K562 (cell line): Measurements from ENCODE around the gene NAV2. TPM values are rescaled to one million over a fixed set of nuclear protein-coding genes. Genes with fewer than 3 reads are reported as not detected.
A peak's percentile ranks its signal among the peaks of the same experiment; 100 is the strongest.

Source experiments
- ATAC-seq: fragments of 200-7000 bp; cut with Tn5 transposase; 3 replicates; pipeline ENCODE4 v1.9.1; 2020; ENCODE audit warnings: moderate library complexity
- BruUV-seq: library from RNA; stranded (reverse); fragments of 400-500 nt; replicated peaks from 2 replicates; lab custom pipeline; 2021; lab: Mats Ljungman, UMichigan
- CTCF ChIA-PET: fragments of 300-600 bp; formaldehyde crosslinking; extraction: SDS; loops from one replicate; lab custom pipeline; 2021; ENCODE audit warnings: low intra/inter-chr PET ratio; lab: Yijun Ruan, JAX
- POLR2A ChIA-PET: fragments of 300-600, 350-650 bp; sonication (Branson Sonifier 250); formaldehyde crosslinking; extraction: SDS; loops from one replicate; lab custom pipeline; 2021; ENCODE audit warnings: antibody characterized with exemption, inconsistent platforms; lab: Yijun Ruan, JAX
- DNase-seq, 4 experiments: peaks; one replicate each; pipeline versions ENCODE4 v3.0.0 to v3.0.0-alpha.2; 2011 to 2018; ENCODE audit warnings: low spot score in 3 of 4, mixed read lengths in 3 of 4; ENCODE audit errors: extremely low read depth in 1 of 4
- FAIRE-seq: peaks from 2 replicates; lab custom pipeline; 2011; peaks lifted over from hg19 to GRCh38; lab: Jason Lieb, UNC
- H2AFZ ChIP-seq: 2 replicates; pipeline ENCODE4 v1.6.0; 2011; ENCODE audit warnings: low read depth, low read length, control low read depth, inconsistent platforms
- H3K27ac ChIP-seq: fragments of 200-600 bp; 3 replicates; pipeline ENCODE4 v1.8.0; 2011; ENCODE audit warnings: low read depth, mild to moderate bottlenecking, control low read depth, inconsistent platforms, low read length, moderate library complexity, mixed read lengths; ENCODE audit errors: extremely low read depth
- H3K27me3 ChIP-seq, 2 experiments: fragments of 300-600 bp in 1 of 2; 2 replicates in 1 of 2; 3 replicates in 1 of 2; pipeline versions ENCODE4 v1.6.0 to v1.8.0; 2011; ENCODE audit warnings: inconsistent platforms in 2 of 2, low read length in 2 of 2, mild to moderate bottlenecking in 1 of 2, mixed read lengths in 1 of 2, moderate library complexity in 1 of 2; ENCODE audit not compliant: control insufficient read depth in 2 of 2, insufficient read depth in 2 of 2
- H3K36me3 ChIP-seq: fragments of 300-600 bp; 3 replicates; pipeline ENCODE4 v1.8.0; 2011; ENCODE audit warnings: mild to moderate bottlenecking, low read length, inconsistent platforms; ENCODE audit not compliant: control insufficient read depth, insufficient read depth
- H3K4me1 ChIP-seq, 2 experiments: fragments of 200-600 bp in 1 of 2; replicated peaks in 1 of 2; 2 replicates in 1 of 2; 3 replicates in 1 of 2; pipeline versions ENCODE4 v1.5.1 to v1.8.0; 2011; ENCODE audit warnings: inconsistent platforms in 2 of 2, low read length in 2 of 2, mild to moderate bottlenecking in 1 of 2, mixed read lengths in 1 of 2, moderate library complexity in 1 of 2; ENCODE audit not compliant: control insufficient read depth in 2 of 2, insufficient read depth in 2 of 2
- H3K4me2 ChIP-seq: 2 replicates; pipeline ENCODE4 v1.6.1; 2011; ENCODE audit warnings: low read length, control low read depth, inconsistent platforms, mixed read lengths; ENCODE audit not compliant: insufficient read depth
- H3K4me3 ChIP-seq: fragments of 200-600 bp; sonication (generic), shearing (Covaris generic); 2 replicates; pipeline ENCODE4 v1.5.1; 2016; ENCODE audit warnings: control low read depth, inconsistent platforms
- H3K79me2 ChIP-seq: fragments of 200-600 bp; 3 replicates; pipeline ENCODE4 v1.8.0; 2011; ENCODE audit warnings: low read length, inconsistent platforms; ENCODE audit not compliant: control insufficient read depth, insufficient read depth
- H3K9ac ChIP-seq, 2 experiments: 2 replicates each; pipeline versions ENCODE4 v1.6.0 to v1.6.1; 2011; ENCODE audit warnings: low read depth in 2 of 2, low read length in 2 of 2, control low read depth in 1 of 2, inconsistent platforms in 1 of 2, mild to moderate bottlenecking in 1 of 2, mixed read lengths in 1 of 2; ENCODE audit not compliant: insufficient read depth in 1 of 2
- H3K9me1 ChIP-seq: one replicate; pipeline ENCODE4 v1.6.0; 2011; ENCODE audit warnings: inconsistent platforms, mild to moderate bottlenecking, low read length, moderate library complexity; ENCODE audit not compliant: control insufficient read depth, insufficient read depth
- H3K9me3 ChIP-seq: replicated peaks from 2 replicates; pipeline ENCODE4 v1.5.1; 2011; ENCODE audit warnings: low read depth, low read length, inconsistent platforms; ENCODE audit not compliant: control insufficient read depth, insufficient read depth
- H4K20me1 ChIP-seq: replicated peaks from 2 replicates; pipeline ENCODE4 v1.6.1; 2011; ENCODE audit warnings: low read length, inconsistent platforms, mixed read lengths; ENCODE audit not compliant: control insufficient read depth, insufficient read depth
- BCOR ChIP-seq: fragments of 450-650 bp; IDR thresholded peaks from 2 replicates; pipeline ENCODE4 v1.6.1; 2016
- CBX8 ChIP-seq: fragments of 200-600 bp; sonication (generic); IDR thresholded peaks from 2 replicates; pipeline ENCODE4 v1.6.1; 2012; ENCODE audit warnings: borderline replicate concordance, mixed run types, low read depth, mild to moderate bottlenecking, moderate library complexity, mixed read lengths, low read length, control low read depth, inconsistent platforms; ENCODE audit not compliant: poor library complexity, severe bottlenecking; ENCODE audit errors: extremely low read depth
- JUN ChIP-seq, 2 experiments: sonication (generic) in 1 of 2; formaldehyde crosslinking in 1 of 2; IDR thresholded peaks; 2 replicates each; pipeline versions ENCODE4 v1.6.1 to v1.8.0; 2012 to 2022; ENCODE audit warnings: borderline replicate concordance in 2 of 2, mild to moderate bottlenecking in 2 of 2, improper control_type of control experiment in 1 of 2, low read depth in 1 of 2, low read length in 1 of 2, missing genetic modification reagents in 1 of 2
- MCM3 ChIP-seq: fragments of 450-650 bp; IDR thresholded peaks from 2 replicates; pipeline ENCODE4 v1.6.1; 2016
- PTTG1 ChIP-seq: fragments of 450-650 bp; IDR thresholded peaks from 2 replicates; pipeline ENCODE4 v1.6.1; 2016; ENCODE audit warnings: low read depth, mild to moderate bottlenecking, missing genetic modification characterization, missing compliant biosample characterization
- RBM25 ChIP-seq: fragments of 200-400 bp; formaldehyde crosslinking; IDR thresholded peaks from 2 replicates; pipeline ENCODE4 v1.6.1; 2018; ENCODE audit warnings: low read length, low read depth, moderate library complexity; ENCODE audit not compliant: severe bottlenecking
- RCOR1 ChIP-seq, 2 experiments: IDR thresholded peaks; 2 replicates each; pipeline ENCODE4 v1.6.1; 2012; ENCODE audit warnings: low read depth in 2 of 2, low read length in 2 of 2, borderline replicate concordance in 1 of 2, improper control_type of control experiment in 1 of 2
- SMARCE1 ChIP-seq: fragments of 450-650 bp; IDR thresholded peaks from 2 replicates; pipeline ENCODE4 v1.7.1; 2016; ENCODE audit warnings: mild to moderate bottlenecking
- ZNF57 ChIP-seq: fragments of 450-650 bp; formaldehyde crosslinking; IDR thresholded peaks from 2 replicates; pipeline ENCODE4 v1.4.0; 2020; ENCODE audit warnings: mild to moderate bottlenecking, moderate library complexity
- WGBS: fragments of 100-300 bp; shearing (Covaris generic); methylation state at CpG from one replicate; pipeline ENCODE4 v1.1.6; 2016; ENCODE audit warnings: low coverage, mixed read lengths; ENCODE audit not compliant: insufficient coverage; ENCODE audit errors: missing lambda C conversion rate; 5-methylcytosine and 5-hydroxymethylcytosine counted together
- in situ Hi-C: fragments of 300-500 bp; cut with MboI; formaldehyde crosslinking; loops from 4 replicates; pipeline ENCODE4 v1.15.0; 2018; ENCODE audit warnings: inconsistent platforms, mixed read lengths
- intact Hi-C: fragments of 100-400 bp; cut with micrococcal nuclease; formaldehyde crosslinking; loops from 2 replicates; pipeline ENCODE4 v1.14.2; 2022
- polyA plus RNA-seq, 8 experiments: library from polyadenylated mRNA; depleted of rRNA in 4 of 8; stranded (reverse) in 5 of 8; unstranded in 3 of 8; fragments of >200 nt; fragmentation: Nextera tagmentation in 2 of 8; fragmentation: Illumina TruSeq in 1 of 8; extraction: Ambion mirVana in 2 of 8; extraction: Trizol in 1 of 8; gene quantifications; 2 replicates each; pipeline versions ENCODE4 v1.2.1 to v1.2.3, GENCODE V29; 2011 to 2014; ENCODE audit warnings: inconsistent platforms in 1 of 8, missing spikeins in 1 of 8
- total RNA-seq, 7 experiments: library from RNA; depleted of rRNA in 6 of 7; stranded (reverse); fragments of >200 nt in 6 of 7; fragmentation: Illumina TruSeq in 2 of 7; extraction: Trizol in 2 of 7; gene quantifications; 2 replicates each; pipeline versions ENCODE4 v1.2.1 to v1.2.3, GENCODE V29; 2011 to 2021; ENCODE audit warnings: low replicate concordance in 1 of 7
- TF ChIP-seq, protein P1 (sequence below), 2 experiments: IDR thresholded peaks in 1 of 2; conservative IDR thresholded peaks in 1 of 2; 2 replicates each; pipeline ENCODE4 v1.6.1; 2016; ENCODE audit warnings: low read depth in 2 of 2, mild to moderate bottlenecking in 1 of 2, missing compliant biosample characterization in 1 of 2, missing genetic modification characterization in 1 of 2, moderate library complexity in 1 of 2
- TF ChIP-seq, protein P2 (sequence below): fragments of 450-650 bp; formaldehyde crosslinking; IDR thresholded peaks from 2 replicates; pipeline ENCODE4 v1.4.0; 2020; ENCODE audit warnings: mild to moderate bottlenecking, moderate library complexity

Gene NAV2
- total and polyA plus RNA-seq, 9 of the 15 experiments (the other 6 are each of a cell fraction or from before 2014, with no cell fraction given): 0.03 to 0.35 (median 0.05) TPM

DNA sequence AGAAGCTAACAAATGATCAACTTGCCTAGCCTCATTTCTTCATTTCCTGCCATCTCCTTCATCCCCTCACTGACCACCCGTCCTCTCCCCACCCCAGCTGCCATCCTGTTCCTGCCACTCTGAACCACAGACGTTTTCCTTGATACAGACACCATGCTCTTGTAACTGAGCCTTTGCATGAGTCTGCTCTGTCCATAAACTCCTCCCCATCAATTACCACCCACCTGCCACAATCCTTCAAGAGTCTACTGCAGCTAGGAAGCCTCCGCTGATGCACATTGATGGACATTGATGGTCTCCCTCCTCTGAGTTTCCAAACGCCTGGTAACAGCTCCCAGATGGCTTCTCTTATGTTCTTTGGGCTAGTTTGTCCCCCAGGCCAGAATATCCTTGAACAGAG, 253.8 kb downstream of the NAV2 start:
- peaks cover 3 to 12% of the 10 kb centered on the region in 2 experiments for H3K4me1 ChIP-seq
- H3K27ac ChIP-seq: no peak overlapping the region
- POLR2A ChIA-PET: interaction anchor here (0.8 to 1.8 kb wide), 2 partner anchors 8 to 35 kb away, joined by 3 to 6 read pairs; no protein-coding TSS in a partner anchor
- H3K36me3 ChIP-seq: no peaks in the 10 kb centered on the region
- ATAC-seq: no peak
- no peak overlapping the region for H3K4me3 ChIP-seq
- no peak overlapping the region for H2AFZ ChIP-seq
- in situ Hi-C loops: no loop called here
- no peaks in the 10 kb centered on the region for H3K79me2 ChIP-seq
- H3K27me3 ChIP-seq: no peaks in the 10 kb centered on the region
- CTCF ChIA-PET: no interaction called here
- WGBS: 21% methylated on average over 4 of the region's 4 CpGs
- intact Hi-C loops: no loop called here
- no peaks in the 10 kb centered on the region for H3K9me1 ChIP-seq
- H3K9me3 ChIP-seq: no peaks in the 10 kb centered on the region
- no peak overlapping the region for H3K4me2 ChIP-seq
- no peak overlapping the region for H3K9ac ChIP-seq
- DNase-seq: no peak
- TF ChIP-seq MCM3: 0 out of 2 replicates have a peak, but pooled peaks have one; percentile 44
- TF ChIP-seq PTTG1 (tag): no peak
- no peak for TF ChIP-seq CBX8
- no peaks in the 10 kb centered on the region for H4K20me1 ChIP-seq
- no TSS peak for BruUV-seq
- no peak for FAIRE-seq

DNA sequence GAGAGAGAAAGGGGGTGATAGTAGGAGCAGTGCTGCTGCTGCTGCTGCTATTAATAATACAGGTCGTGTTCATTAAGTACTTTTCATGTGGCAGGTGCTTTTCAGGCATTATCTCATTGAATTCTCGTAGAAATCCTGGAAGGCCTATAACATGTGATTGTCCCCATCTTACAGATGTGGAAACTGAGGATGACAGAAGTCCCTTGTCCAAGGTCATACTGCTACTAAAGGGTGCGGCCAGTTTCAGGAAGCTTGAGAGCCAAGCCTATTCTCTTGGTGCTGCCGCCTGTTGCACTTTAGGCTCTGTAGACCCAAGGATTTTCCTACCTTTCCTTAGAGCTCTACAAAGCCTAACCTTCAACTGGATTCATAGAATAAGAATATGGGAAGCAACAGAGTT, 254.3 kb downstream of the NAV2 start:
- H3K27ac ChIP-seq: no peak overlapping the region
- no peaks in the 10 kb centered on the region for H3K79me2 ChIP-seq
- no peaks in the 10 kb centered on the region for H3K9me3 ChIP-seq
- FAIRE-seq (no peak), ATAC-seq (no peak), DNase-seq (no peak)
- no peaks in the 10 kb centered on the region for H3K27me3 ChIP-seq
- in situ Hi-C loops (no loop called here), intact Hi-C loops (no loop called here)
- no TSS peak for BruUV-seq
- H3K4me1 ChIP-seq: peaks cover 3 to 12% of the 10 kb centered on the region in 2 experiments
- no peaks in the 10 kb centered on the region for H3K36me3 ChIP-seq
- H3K9ac ChIP-seq: no peak overlapping the region
- no peaks in the 10 kb centered on the region for H3K9me1 ChIP-seq
- CTCF ChIA-PET: no interaction called here
- no peak overlapping the region for H3K4me2 ChIP-seq
- H4K20me1 ChIP-seq: no peaks in the 10 kb centered on the region
- 41% methylated on average over 4 of the region's 4 CpGs for WGBS
- H2AFZ ChIP-seq: no peak overlapping the region
- no peak overlapping the region for H3K4me3 ChIP-seq
- POLR2A ChIA-PET: no interaction called here
- TF ChIP-seq JUN (IDR thresholded peaks at IDR 0.05; ENCODE audit: borderline replicate concordance, low read depth, low read length): no peak
- no peak for TF ChIP-seq JUN (CRISPR knock-in tag; IDR thresholded peaks at IDR 0.05; ENCODE audit: borderline replicate concordance)
- TF ChIP-seq SMARCE1: no peak
- TF ChIP-seq RCOR1 (IDR thresholded peaks at IDR 0.05; ENCODE audit: borderline replicate concordance in 1 of 2, low read depth in 2 of 2, low read length in 2 of 2): peak in 1 of 2 experiments; percentile 53; a peak in 1 of 4 replicates
- TF ChIP-seq, protein P1, sequence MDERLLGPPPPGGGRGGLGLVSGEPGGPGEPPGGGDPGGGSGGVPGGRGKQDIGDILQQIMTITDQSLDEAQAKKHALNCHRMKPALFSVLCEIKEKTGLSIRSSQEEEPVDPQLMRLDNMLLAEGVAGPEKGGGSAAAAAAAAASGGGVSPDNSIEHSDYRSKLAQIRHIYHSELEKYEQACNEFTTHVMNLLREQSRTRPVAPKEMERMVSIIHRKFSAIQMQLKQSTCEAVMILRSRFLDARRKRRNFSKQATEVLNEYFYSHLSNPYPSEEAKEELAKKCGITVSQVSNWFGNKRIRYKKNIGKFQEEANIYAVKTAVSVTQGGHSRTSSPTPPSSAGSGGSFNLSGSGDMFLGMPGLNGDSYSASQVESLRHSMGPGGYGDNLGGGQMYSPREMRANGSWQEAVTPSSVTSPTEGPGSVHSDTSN (CRISPR knock-in tag; IDR thresholded peaks at IDR 0.05; ENCODE audit: low read depth): no peak
- TF ChIP-seq, protein P1 (tag; conservative IDR thresholded peaks at IDR 0.05; ENCODE audit: low read depth): no peak
- TF ChIP-seq, protein P2, sequence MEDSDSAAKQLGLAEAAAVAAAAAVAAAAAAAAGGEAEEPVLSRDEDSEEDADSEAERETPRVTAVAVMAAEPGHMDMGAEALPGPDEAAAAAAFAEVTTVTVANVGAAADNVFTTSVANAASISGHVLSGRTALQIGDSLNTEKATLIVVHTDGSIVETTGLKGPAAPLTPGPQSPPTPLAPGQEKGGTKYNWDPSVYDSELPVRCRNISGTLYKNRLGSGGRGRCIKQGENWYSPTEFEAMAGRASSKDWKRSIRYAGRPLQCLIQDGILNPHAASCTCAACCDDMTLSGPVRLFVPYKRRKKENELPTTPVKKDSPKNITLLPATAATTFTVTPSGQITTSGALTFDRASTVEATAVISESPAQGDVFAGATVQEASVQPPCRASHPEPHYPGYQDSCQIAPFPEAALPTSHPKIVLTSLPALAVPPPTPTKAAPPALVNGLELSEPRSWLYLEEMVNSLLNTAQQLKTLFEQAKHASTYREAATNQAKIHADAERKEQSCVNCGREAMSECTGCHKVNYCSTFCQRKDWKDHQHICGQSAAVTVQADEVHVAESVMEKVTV: no peak
- TF ChIP-seq ZNF57 (CRISPR knock-in tag): no peak
- peak; percentile 88 for TF ChIP-seq RBM25
- TF ChIP-seq BCOR: peak; percentile 71; the same call in 1 of the 2 replicates
